GM10847 (cell line): ENCODE results near the gene SMIM28.

Experiments
- POLR2A ChIP-seq: IDR thresholded peaks from 2 replicates; pipeline ENCODE4 v1.6.1; 2011; ENCODE audit not compliant: insufficient read length; ENCODE audit errors: extremely low read depth

The SMIM28 gene

DNA sequence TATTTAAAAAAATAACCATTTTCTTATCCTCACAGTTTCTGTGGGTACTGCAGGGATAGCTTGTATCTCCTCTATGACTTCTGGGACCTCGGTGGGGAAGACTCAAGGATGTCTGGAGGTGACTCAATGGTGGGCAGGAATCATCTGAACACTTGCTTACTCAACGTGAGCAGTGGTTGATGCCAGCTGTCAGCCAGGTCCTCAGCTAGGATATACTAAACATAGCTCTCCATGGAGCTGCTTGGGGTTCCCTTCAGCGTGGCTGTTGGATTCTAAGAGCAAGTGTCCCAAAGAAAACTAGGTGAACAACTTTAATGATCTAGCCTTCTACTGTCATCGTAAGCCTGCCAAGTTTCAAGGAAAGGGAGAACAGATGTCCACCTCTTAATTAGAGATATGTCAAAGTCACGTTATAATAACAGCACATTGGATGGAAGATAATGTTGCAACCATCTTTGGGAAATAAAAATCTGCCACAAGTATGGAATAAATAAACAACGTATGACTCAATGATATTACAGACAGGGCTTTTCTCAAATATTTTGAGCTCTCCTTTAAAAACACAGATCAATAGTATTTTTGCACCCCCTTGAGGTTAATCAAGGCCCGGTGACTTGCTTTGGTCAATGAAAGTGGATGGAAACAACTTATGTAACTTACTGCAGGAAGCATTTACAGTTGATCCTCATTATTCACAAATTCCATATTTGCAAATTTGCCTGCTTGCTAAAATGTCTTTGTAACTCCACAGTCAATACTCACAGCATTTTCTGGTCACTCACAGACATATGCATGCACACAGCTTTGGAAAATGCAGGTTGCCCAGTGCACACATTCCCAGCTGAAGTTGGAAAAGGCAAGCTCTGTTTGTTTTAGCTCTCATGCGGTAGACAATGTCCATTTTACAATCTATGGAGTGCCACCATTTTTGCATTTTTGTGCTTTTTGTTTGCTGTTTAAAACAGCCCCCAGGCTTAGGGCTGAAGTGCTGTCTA is 19.7 kb downstream of the SMIM28 start:
- no peak for TF ChIP-seq POLR2A

DNA sequence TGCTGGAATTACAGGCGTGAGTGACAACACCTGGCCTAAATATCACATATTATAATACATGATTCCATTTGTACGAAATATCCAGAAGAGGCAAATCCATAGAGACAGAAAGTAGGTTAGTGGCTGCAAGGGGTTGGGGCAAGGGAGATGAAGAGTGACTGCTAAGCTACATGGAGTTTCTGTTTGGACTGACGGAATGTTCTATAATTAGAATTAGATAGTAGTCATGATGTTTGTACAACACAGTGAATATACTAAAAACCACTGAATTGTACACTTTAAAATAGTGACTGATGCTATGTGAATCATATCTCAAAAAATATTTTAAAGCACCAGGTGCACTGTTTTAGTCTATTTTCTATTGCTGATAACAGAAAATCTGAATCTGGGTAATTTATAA is 22.6 kb downstream of the SMIM28 start:
- no peak for TF ChIP-seq POLR2A

DNA sequence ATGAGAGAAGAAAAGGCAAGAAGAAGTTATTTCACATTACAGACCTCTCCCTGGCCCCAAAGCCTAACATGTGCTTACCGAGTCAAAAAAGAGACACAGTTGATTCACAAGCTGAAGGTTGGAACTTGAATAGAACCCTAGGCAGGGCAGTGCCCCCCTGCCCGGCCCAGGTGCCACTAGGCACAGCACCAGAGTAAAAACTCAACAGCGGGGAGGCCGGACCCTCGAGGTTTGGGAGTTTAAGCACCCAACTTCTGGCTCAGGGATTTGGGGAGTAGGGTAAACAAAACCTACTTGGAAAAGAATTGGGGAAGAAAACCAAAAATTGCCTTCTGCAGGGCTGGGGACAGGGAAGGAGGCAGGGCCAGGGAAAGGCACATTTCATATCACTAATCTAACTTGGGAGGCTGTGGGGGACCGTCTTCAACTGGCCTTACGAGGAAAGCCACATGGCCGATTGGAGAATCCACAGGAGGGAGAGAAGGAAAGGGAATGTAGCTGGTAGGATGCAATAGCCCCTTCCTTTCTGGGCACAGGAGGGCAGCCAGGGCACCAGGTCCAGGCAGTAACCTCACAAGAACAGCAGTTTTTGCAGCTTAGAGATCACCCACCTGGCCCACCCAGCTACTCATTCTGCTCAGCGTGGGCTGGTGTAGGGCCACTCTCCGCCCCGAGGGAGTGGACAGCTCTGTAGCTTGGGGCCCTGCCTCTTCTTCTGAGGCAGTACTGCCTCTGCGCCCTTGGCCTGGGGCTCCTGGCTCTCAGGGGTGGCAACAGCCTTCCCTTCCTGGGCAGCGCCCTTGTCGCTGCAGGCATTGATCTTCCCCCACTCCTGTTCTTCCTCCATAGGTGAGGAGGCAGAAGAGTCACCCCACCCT is 24.5 kb downstream of the SMIM28 start:
- no peak for TF ChIP-seq POLR2A

DNA sequence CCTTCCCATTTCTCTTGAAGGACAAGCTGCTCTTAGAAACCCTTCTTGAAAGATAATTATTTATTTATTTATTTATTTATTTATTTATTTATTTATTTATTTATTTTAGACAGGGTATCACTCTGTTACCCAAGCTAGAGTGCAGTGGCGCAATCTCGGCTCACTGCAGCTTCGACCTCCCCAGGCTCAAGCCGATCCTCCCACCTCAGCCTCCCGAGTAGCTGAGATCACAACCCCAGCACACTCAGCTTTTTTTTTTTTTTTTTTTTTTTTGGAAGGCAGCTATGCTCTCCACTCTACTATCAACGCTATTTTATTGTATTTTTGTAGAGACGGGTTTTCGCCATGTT is 25.1 kb downstream of the SMIM28 start:
- no peak for TF ChIP-seq POLR2A

DNA sequence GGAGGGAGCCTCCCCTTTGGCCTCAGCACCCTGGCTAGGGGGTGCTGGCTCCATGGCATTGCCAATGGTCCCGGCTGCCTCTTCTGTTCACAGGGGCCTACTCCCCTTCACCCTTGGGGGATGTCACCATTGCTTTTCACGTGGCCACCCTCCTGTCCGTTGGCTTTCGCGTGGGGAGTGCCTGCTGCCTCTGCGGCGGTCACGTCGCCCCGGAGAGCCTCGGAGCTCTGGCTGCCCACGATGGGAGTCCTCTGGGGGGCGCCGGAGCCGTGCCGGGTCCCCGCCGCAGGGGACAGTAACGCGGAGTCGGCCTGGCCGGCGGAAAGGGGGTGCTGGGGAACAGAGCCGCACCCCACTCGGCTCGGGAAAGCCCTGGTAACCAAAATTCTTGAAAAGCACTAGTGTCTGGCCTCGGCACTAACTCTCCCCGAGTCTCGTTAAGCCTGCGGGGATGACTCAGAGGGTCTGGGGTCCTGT is 25.7 kb downstream of the SMIM28 start:
- no peak for TF ChIP-seq POLR2A

DNA sequence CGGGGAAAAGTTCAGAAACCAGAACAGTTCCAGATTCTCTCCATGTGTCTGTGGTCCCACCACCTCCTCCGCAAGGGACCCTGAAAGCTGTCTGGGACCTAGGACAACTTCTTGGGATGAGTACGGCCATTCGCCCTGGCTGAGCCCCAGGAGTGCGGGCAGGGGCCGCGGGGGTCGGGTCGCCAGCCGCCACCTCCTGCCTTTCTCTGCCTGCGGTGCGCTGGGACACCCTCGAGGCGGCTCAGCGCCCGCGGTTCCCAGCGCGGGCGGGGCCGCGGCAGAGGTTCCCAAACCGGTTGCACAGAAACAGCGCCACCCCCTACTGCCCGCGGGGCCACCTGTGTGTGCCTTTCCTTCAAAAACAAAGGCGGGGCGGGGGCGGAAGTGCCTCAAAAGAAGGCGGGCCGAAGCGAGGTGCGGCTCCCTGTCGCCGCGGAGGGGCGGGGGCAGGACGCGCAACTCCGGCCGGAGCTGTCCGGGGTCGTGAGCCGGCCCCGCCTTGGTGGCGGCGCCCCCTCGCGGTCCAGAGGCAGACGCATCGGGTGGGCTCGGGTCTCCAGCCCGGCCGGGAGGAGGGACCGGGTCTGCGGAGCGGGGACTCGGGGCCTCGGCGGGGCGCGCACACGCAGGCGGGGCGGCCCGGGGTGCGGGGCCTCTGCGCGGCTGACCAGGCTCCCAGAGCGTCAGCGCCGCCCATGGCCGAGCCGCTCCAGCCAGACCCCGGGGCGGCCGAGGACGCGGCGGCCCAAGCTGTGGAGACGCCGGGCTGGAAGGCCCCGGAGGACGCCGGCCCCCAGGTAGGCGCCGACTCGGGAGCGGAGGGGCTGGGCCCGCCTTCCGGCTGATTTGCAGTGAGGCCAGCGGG is 26.3 kb downstream of the SMIM28 start, which contains the start of gene HEBP2:
Gene HEBP2, plus strand, starts transcription at position 423 of the 865 bp plus-strand sequence. Its CDS starts 273 bp downstream, at position 696.
- no peak for TF ChIP-seq POLR2A

DNA sequence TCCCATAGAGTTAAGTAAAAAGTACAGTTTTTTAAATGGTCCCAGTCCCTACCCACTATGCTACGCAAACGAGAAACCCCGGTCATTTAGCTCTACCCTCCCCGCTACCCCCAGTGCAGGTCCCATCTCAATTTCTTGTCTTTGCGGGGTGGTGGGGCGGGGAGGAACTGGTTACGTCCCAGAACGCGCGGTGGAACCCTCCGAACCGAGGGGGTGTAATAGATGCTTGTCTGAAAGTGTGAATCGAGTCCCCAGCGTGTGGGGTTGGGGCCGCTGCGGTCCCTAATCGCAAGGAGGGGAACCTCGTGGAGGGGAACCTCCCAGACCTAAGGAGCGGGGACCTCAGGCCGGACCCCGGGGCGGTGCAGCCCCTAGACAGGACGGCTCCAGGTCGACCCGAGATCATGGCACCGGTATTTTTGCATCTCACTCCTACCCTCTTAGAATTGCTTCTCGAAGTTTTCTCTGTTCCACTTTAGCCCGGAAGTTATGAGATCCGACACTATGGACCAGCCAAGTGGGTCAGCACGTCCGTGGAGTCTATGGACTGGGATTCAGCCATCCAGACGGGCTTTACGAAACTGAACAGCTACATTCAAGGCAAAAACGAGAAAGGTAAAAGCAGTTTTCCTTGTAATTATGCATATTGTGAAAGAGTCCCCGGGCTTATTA is 27.1 kb downstream of the SMIM28 start:
- no peak for TF ChIP-seq POLR2A

DNA sequence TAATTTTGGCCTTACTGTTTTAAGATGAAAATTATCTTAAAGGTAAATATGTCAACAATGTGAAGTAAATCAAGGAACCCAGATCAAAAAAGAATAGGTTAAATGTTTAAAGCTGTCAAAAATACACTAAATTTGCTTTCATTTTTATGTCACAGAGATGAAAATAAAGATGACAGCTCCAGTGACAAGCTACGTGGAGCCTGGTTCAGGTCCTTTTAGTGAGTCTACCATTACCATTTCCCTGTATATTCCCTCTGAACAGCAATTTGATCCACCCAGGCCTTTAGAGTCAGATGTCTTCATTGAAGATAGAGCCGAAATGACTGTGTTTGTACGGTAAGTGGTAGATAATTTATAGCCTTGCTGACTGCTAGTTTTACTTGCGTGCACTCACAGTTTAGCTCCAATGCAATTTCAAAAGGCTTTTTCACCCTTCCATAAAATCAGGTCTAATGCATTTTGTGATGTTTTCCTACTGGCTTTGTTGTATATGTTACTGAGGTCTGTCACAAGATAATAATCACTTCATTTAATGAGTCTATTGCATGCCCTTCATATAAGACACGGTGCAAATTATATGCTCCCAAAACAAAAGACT is 28.2 kb downstream of the SMIM28 start:
- TF ChIP-seq POLR2A: no peak

DNA sequence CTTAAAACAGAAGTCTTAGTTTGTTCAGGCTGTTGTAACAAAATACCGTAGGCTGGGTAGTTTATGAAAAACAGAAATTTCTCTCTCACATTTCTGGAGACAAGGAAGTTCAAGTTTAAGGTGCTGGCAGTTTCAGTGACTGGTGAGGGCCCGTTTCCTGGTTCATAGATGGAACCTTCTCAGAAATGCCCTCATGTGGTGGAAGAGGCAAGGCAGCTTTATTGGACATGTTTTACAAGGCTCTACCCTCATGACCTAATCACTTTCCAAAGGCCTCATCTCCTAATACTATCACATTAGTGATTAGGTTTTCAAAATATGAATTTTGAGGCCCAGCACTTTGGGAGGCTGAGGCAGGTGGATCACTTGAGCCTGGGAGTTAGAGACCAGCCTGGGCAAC is 28.7 kb downstream of the SMIM28 start:
- no peak for TF ChIP-seq POLR2A

DNA sequence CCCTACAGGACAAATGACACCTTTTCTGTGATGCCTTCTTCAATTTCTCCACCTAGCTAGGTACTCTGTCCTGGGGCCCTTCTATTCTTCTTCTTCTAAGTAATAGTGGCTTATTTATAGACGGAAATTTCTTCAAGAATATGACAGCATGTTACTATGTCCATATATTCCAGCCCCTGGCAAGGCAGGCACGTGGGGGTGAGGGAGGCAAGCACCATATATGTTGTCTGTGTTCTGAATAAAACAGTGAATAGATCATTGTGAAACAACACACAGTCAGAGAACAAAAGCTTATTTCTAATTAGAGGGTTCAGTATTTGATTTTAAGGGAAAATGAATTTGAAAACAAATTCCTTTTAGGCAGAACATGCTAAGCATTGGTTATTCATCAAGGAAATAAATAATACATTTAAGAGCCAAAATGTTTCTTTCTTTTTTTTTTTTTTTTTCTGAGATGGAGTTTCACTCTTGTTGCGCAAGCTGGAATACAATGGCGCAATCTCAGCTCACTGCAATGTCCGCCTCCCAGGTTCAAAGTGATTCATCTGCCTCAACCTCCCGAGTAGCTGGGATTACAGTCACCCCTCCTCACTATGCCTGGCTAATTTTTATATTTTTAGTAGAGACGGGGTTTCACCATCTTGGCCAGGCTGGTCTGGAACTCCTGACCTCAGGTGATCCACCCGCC is 32.5 kb downstream of the SMIM28 start:
- TF ChIP-seq POLR2A: no peak

DNA sequence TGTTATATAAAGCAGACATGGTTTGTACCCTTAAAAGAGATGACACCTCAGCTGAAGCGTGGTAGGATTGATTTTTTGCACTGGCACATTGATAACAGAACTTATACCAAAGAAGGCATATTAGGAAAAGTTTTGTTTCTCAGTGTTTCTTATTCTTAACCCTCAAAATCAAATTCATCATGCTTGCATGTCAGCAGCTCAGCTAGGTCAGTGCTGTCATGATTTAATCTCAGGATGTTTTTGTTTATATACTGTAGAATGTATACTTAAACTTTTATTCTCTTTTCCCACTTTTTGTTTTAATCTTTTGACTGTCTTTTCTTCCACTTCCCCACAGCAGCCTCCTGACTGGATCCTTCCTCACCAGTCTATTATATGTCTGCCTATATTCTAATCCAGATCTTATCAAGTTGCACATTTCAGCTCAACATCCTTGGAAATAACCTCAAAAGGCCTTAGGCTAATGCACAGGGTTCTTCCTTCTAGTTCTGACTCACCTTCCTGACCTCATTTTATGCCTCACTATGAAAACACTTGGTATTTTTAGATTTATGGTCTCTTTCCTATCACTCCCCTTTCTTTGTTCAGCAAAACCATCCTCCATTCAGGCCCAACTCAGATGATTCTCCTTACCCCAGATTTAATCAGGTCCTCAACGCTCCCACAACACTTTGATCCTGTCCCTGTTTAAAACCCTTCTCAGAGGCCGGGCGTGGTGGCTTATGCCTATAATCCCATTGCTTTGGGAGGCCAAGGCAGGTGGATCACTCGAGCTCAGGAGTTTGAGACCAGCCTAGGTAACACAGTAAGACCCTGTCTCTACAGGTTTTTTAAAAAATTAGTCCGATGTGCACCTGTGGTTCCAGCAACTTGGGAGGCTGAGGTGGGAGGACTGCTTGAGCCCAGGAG is 33.5 kb downstream of the SMIM28 start:
- TF ChIP-seq POLR2A: no peak

DNA sequence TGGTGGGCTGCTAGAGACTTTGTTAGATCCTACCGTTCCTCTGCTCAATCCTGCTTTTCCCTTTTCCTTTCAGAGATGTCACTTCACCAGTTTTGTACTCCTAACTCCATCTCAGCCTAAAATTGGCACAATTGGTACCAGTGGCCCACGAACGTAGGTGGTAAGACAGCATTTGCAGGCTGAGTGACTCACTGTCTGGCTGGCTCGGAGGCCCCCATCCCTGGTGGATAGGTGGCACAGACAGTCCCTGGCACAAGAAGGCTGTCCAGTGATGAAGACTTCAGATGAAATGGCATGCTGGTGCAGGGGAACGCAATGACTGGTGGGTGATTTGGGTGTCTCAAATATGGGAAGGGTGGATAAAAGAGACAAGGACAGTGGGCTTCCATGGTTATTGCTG is 37.4 kb downstream of the SMIM28 start:
- TF ChIP-seq POLR2A: no peak
